Endothelial cell of umbilical vein (primary cell): ENCODE measurements around the gene CXCL3.
"Not testable (repeated sequence)": the region's sequence is repeated elsewhere in the genome, so short reads cannot be mapped to it uniquely, and the experiment has no call there.

Experiments
- EZH2 ChIP-seq: IDR thresholded peaks from 2 replicates; pipeline ENCODE4 v1.6.1; 2012; ENCODE audit warnings: borderline replicate concordance, low read depth, mild to moderate bottlenecking, moderate library complexity, low read length, inconsistent platforms; ENCODE audit not compliant: severe bottlenecking
- GATA2 ChIP-seq: IDR thresholded peaks from 2 replicates; pipeline ENCODE4 v1.7.0; 2011; ENCODE audit warnings: low read depth, mild to moderate bottlenecking, moderate library complexity, mixed read lengths, low read length; ENCODE audit not compliant: insufficient read length, insufficient read depth
- JUN ChIP-seq: IDR thresholded peaks from 2 replicates; pipeline ENCODE4 v1.6.1; 2011; ENCODE audit warnings: borderline replicate concordance, low read depth; ENCODE audit not compliant: insufficient read length, insufficient read depth
- POLR2A ChIP-seq: IDR thresholded peaks from 2 replicates; pipeline ENCODE4 v1.6.1; 2012; ENCODE audit warnings: low read depth, mild to moderate bottlenecking, control low read depth, low read length
- POLR2AphosphoS5 ChIP-seq: IDR thresholded peaks from 2 replicates; pipeline ENCODE4 v1.6.1; 2012; ENCODE audit warnings: low read depth, mild to moderate bottlenecking, control low read depth, low read length, moderate library complexity; ENCODE audit not compliant: insufficient read depth
- TF ChIP-seq, protein P1 (sequence below), 2 donors: IDR thresholded peaks; 1 replicate in 1 of 2; 2 replicates in 1 of 2; pipeline ENCODE4 v1.5.1; 2011; ENCODE audit warnings: low read length in 2 of 2, mild to moderate bottlenecking in 2 of 2, moderate library complexity in 2 of 2, control low read depth in 1 of 2, inconsistent platforms in 1 of 2, low read depth in 1 of 2; ENCODE audit not compliant: insufficient read depth in 1 of 2; ENCODE audit errors: extremely low read depth in 1 of 2
- TF ChIP-seq, protein P2 (sequence below): IDR thresholded peaks from 2 replicates; pipeline ENCODE4 v1.6.1; 2011; ENCODE audit not compliant: insufficient read depth, insufficient read length

DNA sequence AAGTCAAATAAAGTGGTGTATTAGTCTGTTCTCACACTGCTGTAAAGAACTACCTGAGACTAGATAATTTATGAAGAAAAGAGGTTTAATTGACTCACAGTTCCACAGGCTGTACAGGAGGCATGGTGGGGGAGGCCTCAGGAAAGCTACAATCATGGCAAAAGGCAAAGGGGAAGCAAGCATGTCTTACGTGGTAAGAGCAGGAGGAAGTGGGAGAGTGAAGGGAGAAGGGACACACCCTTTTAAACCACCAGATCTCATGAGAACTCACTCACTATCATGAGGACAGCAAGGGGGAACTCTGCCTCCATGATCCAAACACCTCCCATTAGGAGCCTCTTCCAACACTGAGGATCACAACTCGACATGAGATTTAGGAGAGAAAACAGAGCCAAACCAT is 40.5 kb upstream of the CXCL3 start:
- TF ChIP-seq, protein P1, sequence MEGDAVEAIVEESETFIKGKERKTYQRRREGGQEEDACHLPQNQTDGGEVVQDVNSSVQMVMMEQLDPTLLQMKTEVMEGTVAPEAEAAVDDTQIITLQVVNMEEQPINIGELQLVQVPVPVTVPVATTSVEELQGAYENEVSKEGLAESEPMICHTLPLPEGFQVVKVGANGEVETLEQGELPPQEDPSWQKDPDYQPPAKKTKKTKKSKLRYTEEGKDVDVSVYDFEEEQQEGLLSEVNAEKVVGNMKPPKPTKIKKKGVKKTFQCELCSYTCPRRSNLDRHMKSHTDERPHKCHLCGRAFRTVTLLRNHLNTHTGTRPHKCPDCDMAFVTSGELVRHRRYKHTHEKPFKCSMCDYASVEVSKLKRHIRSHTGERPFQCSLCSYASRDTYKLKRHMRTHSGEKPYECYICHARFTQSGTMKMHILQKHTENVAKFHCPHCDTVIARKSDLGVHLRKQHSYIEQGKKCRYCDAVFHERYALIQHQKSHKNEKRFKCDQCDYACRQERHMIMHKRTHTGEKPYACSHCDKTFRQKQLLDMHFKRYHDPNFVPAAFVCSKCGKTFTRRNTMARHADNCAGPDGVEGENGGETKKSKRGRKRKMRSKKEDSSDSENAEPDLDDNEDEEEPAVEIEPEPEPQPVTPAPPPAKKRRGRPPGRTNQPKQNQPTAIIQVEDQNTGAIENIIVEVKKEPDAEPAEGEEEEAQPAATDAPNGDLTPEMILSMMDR (IDR thresholded peaks at IDR 0.05; ENCODE audit: extremely low read depth in 1 of 2, insufficient read depth in 1 of 2, low read depth in 1 of 2, low read length in 2 of 2) = not testable (repeated sequence)
- not testable (repeated sequence) for TF ChIP-seq POLR2A, EZH2, POLR2AphosphoS5, GATA2, JUN
- TF ChIP-seq, protein P2, sequence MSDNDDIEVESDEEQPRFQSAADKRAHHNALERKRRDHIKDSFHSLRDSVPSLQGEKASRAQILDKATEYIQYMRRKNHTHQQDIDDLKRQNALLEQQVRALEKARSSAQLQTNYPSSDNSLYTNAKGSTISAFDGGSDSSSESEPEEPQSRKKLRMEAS = not testable (repeated sequence)
